ENCODE measurements around the gene MT1G.
"Not testable (repeated sequence)": the region's sequence is repeated elsewhere in the genome, so short reads cannot be mapped to it uniquely, and the experiment has no call there.

The MT1G gene

DNA sequence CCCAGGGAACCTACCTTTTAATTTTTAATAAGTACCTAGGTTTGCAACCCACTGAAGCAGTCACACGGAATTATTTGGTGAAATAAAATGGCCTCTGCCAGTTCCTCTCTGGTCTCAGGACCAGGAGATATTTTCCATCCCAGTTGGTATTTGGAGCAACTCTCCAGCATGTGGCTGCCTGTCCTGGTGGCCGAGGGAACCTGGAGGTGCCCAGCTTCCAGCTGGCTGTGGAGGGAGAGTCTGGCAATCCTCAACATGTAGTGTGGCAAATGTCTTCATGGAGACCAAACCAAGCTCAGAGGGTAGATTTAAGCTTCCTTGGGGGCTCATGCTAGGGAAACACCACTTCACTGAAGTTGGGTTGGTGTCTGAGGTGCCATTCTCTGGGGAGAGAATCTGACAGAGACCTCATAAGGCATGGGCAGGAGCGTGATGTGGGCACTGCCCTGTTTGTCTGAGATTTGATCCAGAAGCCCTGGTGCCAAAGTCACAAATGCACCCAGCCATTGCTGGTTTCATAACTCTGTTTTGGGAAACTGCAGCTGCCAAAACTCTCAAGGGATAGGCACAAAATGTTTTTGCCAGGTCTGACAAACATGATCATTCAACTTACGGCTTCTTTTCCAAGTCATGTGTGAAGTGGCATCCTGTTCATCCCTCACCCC, 17.2 kb upstream of the MT1G start:
- no peak for DNase-seq (ENCODE audit: low read depth in 2 of 2)

DNA sequence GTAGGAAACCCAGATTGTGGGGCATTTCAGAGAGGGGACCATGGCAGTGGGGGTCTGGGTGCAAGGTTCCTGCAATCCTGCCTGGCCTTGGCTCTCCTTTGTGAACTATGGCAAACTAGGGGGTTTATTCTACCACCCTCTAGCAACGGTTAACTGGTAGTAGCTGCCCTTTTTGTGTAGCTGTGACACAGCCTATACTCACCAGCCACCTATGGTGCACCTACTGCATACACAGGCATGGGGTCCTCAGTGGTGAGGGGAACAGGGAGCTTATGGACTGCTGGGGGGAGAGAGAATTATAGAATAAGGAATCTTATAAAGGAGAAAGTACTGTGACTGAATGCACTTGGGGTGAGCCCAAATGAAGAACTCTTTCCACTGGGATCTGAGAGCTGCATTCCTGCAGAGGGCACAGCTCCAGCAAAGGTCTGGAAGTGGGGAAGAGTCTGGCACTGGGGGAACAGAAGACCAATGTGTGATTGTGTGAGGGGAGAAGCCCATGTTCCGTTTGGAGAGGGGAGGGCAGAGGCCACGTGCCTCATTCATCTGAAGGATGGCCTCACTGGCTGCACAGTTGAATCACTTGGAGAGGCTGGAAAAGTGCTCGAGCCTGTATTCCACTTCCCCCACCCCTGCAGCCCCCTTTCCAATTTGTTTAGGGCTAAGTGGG, 16.5 kb upstream of the MT1G start:
- DNase-seq (ENCODE audit: low read depth in 2 of 2) = no peak

DNA sequence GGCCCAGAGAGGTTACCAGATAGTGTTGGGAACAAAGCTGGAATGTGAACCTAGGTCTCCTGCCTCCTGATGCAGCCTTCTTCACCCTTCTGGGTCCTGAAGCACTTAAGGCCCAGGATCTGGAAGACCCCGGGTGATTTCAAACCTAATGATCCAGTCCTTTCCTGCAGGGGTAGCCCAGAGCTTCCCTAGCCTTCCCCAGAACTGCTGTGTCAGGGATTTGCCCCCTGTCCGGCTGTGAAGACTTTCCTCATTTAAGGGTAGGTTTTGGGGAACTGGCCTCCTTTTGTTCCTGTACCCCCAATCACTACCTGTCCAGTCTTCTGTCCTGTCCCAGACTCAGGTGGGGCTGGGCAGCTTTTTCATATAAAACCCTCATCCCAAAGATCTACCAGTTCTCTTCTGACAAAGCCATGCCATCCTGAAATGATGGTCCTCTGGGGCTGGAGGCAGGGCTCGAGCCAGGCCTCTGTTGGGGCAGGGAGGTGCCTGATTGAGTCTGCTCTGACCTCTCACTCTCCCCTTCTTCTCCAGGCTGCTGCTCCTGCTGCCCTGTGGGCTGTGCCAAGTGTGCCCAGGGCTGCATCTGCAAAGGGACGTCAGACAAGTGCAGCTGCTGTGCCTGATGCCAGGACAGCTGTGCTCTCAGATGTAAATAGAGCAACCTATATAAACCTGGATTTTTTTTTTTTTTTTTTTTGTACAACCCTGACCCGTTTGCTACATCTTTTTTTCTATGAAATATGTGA, 15.7 kb upstream of the MT1G start:
- DNase-seq (ENCODE audit: low read depth in 2 of 2) = no peak

DNA sequence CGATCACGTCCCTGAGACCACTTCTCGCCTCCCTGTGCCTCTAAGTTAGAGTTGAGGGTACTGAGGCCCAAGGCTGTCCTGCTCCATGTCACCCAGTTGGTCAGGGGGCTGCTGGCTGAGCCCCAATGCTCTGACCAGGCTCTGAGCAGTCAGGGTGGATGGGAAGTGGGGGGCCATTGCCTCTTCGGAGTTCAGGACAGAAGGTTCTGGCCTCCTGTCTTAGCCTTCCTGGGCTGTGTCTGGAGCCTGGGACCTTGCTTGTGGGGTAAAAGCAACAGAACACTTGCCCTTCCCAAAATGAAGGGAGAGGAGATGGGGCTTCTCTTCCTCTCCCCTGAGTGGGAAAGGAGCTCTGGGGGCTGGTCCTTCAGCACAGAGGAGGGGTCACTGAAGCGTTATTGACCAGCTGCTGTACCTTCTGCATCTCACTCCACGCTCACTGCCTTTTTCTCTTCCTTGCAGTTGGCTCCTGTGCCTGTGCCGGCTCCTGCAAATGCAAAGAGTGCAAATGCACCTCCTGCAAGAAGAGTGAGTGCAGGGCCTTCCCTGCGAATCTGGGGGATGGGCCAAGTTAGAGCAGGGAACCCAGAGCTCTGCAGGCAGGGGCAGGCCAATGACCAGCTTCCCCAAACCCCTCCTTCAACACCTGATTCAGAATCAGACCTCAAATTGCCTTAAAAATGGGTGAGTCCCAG, 15.0 kb upstream of the MT1G start:
- no peak for DNase-seq (ENCODE audit: low read depth in 2 of 2)

DNA sequence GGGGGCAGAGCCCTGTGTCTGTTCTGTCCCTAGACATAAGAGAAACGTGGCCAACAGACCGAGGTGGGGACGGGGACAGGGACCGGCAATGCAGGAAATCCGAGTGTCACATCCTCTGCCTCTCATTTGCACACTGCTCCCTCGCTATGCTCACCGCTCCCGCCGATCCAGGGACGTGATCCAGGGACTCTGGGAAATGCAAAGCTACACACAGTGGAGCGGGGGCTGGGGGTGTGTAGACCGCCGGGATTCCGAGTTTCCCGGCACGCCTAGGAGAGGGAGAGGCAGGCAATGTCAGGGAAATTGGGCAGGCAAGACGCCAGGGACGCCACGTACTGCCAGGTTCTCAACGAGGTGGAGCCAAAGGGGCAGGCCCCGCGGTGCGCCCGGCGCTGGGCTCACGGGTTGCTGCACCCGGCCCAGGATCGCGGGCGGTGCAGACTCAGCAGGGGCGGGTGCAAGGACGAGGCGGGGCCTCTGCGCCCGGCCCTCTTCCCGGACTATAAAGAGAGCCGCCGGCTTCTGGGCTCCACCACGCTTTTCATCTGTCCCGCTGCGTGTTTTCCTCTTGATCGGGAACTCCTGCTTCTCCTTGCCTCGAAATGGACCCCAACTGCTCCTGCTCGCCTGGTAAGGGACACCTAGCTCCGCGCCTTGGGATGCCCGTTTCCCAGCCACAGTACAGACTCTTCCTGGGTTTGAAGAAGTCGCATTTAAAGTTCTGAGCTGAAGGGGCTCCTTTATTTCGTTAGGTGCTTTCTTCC, 14.3 kb upstream of the MT1G start, which contains the start of gene MT1X:
Gene MT1X, plus strand, starts transcription at position 532 of the 764 bp plus-strand sequence. Its CDS starts 71 bp downstream, at position 603.
- DNase-seq (ENCODE audit: low read depth in 2 of 2) = peak; percentile 72 to 77

DNA sequence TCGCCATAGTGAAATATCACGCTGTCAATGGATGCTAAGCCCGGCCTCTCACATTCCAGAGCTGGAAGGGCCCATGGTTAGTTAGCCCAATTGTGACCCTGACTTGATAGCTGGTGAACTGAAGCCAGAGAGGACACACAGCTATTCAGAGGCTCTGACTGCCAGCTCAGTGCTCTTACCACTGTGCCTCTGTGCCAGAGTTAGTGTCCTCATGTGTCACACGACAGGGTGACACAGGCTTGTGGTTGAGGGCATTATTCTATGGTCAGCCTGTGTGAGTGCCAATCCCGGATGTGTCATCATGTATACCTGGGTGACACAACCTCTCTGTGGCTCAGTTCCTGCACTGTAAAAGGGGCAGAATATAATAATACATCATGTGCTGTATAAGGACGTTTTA, 12.0 kb upstream of the MT1G start:
- DNase-seq (ENCODE audit: low read depth in 2 of 2) = no peak

DNA sequence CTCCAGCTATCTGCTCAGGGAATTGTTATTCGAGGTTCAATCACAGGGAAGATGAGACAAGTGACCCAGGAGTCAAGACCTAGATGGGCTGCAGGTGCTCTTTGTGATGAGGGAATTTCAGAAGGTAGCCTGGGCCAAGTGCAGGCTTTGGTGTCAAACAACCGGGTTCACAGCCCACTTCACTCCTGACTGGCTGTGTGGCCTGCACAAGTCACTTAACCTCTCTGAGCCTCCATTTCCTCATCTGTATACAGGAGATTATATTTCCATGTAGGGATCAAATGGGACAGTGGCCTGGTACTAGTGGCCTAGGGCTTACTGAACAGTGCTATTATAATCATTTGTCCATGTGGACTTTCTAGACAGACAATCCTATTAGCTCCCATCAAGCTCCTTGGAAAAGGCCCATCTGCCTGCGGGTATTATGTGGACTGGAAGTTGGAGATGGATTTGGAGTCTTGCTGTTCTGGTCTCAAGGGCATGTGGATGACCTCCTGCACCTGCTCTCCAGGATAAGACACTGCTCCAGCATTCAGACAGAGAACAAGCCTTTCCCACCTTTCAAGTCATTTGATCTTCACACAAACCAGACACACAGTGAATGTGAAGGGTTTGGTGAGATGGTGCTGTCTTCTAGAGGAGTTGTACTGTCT, 11.3 kb upstream of the MT1G start:
- DNase-seq (ENCODE audit: low read depth in 2 of 2) = no peak

DNA sequence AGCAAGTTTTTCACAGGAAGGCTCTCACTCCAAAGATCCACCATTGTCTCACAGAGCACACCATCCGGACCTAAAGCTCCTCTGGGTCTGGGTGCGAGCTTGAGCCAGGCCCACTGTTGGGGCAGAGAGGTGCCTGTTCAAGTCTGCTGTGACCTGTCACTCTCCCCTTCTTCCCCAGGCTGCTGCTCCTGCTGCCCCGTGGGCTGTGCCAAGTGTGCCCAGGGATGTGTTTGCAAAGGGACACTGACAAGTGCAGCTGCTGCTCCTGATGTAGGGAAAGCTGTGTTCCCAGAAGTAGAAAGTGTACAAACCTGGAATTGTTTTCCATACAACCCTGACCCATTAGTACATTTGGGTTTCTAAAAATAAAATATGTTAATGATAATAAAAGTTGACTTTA, 9.6 kb upstream of the MT1G start:
- DNase-seq (ENCODE audit: low read depth in 2 of 2) = no peak

DNA sequence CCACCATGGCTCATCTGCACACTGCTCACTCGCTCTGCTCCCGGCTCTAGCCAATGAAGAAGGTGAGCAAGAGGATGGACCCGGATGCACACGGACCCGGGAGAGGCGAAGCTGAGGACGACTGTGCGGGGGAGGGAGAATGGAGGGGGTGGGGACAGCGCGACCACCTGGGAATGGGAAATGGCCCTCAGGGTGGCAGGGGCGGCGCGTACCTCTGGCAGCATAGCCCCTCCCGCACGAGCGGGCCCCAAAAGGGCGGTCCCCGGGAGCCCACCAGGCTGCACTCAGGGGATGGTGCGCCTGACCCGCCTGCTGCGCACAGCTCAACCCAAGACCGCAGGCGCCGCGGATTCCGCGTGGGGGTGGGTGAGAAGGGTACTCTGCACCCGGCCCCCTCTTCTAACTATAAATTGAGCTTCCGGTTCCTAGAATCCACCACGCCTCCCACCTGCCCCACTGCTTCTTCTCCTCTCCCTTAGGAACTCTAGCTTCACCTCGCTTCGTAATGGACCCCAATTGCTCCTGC, 7.9 kb upstream of the MT1G start:
- DNase-seq (ENCODE audit: low read depth in 2 of 2) = no peak

DNA sequence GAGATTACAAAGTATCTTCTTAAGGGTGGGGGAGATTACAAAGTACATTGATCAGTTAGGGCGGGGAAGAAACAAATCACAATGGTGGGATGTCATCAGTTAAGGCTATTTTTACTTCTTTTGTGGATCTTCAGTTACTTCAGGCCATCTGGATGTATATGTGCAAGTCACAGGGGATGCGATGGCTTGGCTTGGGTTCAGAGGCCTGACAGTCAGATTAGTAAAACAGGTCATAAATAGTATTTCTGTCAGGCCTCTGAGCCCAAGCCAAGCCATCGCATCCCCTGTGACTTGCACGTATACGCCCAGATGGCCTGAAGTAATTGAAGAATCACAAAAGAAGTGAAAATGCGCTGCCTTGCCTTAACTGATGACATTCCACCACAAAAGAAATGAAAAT, 6.7 kb upstream of the MT1G start:
- DNase-seq (ENCODE audit: low read depth in 2 of 2) = not testable (repeated sequence)

DNA sequence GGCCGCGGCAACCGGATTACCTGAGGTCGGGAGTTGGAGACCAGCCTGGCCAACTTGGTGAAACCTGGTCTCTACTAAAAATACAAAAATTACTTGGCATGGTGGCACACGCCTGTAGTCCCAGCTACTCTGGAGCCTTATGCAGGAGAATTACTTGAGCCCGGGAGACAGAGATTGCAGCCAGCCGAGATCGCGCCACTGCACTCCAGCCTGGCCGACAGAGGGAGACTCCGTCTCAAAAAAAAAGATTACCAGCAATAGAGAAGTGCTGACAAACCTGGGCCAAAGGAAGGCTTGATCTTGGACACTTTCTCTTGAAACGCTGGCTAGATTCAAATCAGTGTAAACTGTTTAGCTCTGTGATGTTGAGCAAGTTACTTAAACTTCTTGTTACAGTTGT, 6.1 kb upstream of the MT1G start:
- DNase-seq (ENCODE audit: low read depth in 2 of 2) = no peak

DNA sequence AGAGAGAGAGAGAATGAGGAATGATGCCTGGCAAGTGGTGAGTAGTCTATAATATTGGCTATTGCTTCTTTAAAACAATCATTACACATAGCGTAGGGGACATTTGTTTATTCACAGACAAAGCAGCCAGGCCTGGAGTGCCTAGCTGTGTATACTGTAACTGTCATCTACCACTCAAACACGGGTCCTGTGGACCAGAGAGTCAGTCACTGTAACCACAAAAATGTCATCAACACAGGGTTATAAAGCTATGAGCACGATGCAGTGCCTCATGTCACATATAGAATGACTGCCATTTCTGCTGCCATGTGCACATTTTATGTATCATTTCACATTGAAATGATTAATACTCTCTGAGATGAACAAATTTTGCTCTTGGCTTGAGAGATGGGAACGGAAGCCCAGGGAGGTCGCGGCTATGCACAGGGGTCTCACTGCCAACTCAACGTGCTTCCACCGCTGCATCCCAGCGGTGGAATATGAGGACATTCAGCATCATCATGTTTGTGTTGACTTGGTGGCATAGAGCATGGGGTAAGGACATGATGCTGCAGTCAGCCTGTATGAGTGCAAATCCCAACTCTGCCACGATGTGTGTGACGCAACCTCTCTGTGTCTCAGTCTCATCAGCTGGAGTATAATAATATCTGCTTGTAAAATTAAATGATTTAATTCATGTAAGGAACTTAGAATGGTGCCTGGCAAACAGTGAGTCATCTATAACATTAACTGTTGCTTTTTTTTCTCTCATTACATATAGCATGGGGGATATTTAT, 5.1 kb upstream of the MT1G start:
- no peak for DNase-seq (ENCODE audit: low read depth in 2 of 2)

DNA sequence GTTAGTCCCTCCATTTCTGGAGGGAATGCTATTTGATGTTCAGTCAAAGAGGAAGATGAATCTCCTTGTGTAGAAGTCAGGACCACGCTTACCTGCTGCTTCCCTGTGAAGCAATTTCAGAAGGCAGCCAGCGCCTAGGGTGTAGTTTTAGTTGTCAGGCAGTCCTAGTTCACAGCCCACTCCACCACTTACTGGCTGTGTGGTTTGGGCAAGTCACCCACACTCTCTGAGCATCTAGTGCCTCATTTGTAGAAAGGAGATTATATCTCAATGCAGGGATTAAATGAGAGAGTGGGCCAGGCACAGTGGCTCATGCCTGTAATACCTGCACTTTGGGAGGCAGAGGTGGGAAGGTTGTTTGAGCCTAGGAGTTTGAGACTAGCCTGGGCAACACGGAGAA, 4.3 kb upstream of the MT1G start:
- DNase-seq (ENCODE audit: low read depth in 2 of 2) = not testable (repeated sequence)

DNA sequence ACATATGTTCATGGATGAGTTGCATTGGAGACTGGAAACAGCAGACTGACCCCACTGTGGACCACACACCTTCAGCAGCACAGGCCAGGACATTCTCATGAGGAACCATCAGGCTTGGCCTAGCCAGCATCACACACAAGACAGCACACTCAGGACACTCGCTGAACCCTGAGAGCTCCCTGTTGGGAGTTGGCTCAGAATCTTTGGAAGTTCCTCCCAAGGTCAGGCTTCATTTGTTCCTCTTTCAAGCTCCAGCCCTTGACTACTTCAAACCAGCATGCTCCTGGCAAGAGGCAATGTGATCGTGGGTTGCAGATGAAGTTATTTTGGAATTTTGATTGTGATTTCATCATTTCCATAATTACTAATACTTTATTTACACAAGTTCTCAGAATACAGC, 3.8 kb upstream of the MT1G start:
- not testable (repeated sequence) for DNase-seq (ENCODE audit: low read depth in 2 of 2)

DNA sequence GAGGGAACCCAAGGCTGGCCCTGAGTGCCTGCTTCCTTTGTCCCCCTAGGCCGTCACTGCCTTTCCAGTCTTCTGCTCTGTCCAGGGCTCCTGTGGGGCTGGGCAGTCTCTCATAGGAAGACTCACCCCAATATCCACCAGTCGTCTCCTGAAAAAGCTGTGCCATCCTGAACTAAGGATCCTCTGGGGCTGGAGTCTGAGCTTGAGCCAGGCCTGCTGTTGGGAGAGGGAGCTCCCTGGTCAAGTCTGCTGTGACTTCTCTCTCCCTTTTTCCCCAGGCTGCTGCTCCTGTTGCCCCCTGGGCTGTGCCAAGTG, 2.7 kb upstream of the MT1G start:
- no peak for DNase-seq (ENCODE audit: low read depth in 2 of 2)

DNA sequence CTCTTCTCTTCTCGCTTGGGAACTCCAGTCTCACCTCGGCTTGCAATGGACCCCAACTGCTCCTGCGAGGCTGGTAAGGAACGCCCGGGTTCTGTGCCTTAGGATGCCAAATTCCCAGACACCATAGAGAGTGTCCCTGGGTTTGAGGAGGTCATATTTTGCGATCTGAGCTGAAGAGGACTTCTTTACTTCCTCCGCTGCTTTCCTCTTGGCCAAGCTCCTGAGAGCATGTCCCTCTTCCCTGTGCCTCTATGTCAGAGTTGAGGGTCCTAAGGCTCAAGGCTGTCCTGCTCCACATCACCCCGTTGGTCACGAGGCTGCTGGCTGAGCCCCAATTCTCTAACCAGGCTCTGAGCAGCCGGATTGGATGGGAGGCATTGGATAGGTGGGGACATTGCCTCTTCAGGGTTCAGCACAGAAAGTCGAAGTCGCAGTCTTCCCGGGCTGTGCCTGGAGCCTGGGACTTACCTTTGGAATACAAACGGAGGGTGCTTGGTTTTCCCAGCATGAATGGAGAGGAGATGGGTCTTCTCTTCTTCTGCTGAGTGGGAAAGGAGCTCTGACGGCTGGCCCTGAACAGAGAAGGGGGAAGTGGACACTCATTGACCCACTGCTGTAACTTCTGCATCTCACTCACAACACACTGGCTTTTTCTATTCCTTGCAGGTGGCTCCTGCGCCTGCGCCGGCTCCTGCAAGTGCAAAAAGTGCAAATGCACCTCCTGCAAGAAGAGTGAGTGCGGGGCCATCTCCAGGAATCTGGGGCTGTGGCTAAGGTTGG, 2.2 kb upstream of the MT1G start:
- no peak for DNase-seq (ENCODE audit: low read depth in 2 of 2)

DNA sequence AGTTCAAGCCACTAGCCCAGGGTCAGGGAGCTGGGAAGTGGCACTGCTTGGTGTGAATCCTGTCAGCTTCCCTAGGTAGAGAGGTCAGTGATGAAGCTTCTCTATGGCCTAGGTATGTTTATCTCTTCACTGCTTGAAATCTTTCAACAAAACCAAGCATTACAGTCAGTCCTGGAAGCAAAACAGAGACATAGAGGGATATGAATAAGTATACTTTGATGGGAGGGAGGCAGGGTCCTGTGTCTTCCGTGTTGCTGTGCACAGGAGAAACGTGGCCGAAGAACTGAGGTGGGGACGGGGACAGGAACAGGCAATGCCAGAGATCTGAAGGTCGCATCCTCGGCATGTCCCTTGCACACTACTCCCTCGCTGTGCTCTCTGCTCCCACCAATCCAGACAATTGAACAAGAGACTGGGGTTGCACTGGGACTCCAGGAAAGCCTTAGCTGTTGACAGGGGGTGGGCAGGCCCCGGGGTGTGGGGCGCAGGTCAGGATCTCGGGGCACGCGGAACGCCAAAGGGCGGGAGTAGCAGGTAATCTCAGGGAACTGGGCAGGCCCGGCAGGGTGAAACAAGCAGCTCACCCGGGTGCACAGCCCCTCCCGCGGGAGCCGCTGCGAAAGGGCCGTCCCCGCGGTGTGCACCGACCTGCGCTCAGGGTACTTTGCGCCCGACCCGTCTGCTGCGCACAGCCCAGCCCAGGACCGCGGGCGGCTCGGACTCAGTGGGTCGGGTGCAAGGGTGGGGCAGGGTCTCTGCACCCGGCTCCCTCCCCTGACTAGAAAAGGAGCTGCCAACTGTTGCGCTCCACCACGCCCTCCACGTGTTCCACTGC, 1.4 kb upstream of the MT1G start, which contains the start of gene MT1H:
Gene MT1H, plus strand, starts transcription at position 810 of the 835 bp plus-strand sequence. CDS start 71 bp downstream, outside the sequence.
- DNase-seq (ENCODE audit: low read depth in 2 of 2) = no peak

Measured in fibroblast of skin of left quadriceps (primary cell).